Measurements from ENCODE around the gene RCOR3. TPM values are rescaled to one million over a fixed set of nuclear protein-coding genes. Genes with fewer than 3 reads are reported as not detected.
"Not testable (repeated sequence)": the region's sequence is repeated elsewhere in the genome, so short reads cannot be mapped to it uniquely, and the experiment has no call there.

Gene RCOR3
- total RNA-seq, 1 experiment from 2014 or later: 12.7 TPM

GRCh38 chr1:211217392-211217791 is 41.8 kb upstream of the RCOR3 start:
- intact Hi-C loops (cut with micrococcal nuclease): no loop called here
- no peak for TF ChIP-seq CTCF (conservative IDR thresholded peaks at IDR 0.05; ENCODE audit: low read depth, low read length)
- TF ChIP-seq EZH2phosphoT487 (IDR thresholded peaks at IDR 0.05; ENCODE audit: borderline replicate concordance, low read length): no peak
- no peak for TF ChIP-seq EZH2 (IDR thresholded peaks at IDR 0.05; ENCODE audit: low read length, unreplicated experiment)
- DNase-seq (no peak), ATAC-seq (no peak)
- H3K27me3 ChIP-seq (ENCODE audit: low read length): peaks cover 15% of the 10 kb centered on the region; the same call in 1 of the 2 replicates
- H3F3A ChIP-seq (ENCODE audit: low read length, unreplicated experiment): no peaks in the 10 kb centered on the region
- H3K9me3 ChIP-seq (ENCODE audit: low read length): no peaks in the 10 kb centered on the region
- POLR2A ChIA-PET (ENCODE audit: unreplicated experiment): interaction anchor here (0.5 kb wide), 1 partner anchor 17 kb away, joined by 3 read pairs; no protein-coding TSS in a partner anchor
- no peaks in the 10 kb centered on the region for H4K20me1 ChIP-seq (ENCODE audit: low read length)
- CTCF ChIA-PET: no interaction called here
- BruUV-seq (replicated peaks): no TSS peak
- H3K36me3 ChIP-seq (ENCODE audit: low read depth, low read length): no peaks in the 10 kb centered on the region
- no peak overlapping the region for H2AFZ ChIP-seq (ENCODE audit: low read length)
- no peak overlapping the region for H3K9ac ChIP-seq (ENCODE audit: low read length)
- no peaks in the 10 kb centered on the region for H3K79me2 ChIP-seq (ENCODE audit: low read length)
- H3K4me3 ChIP-seq (ENCODE audit: low read length): no peak overlapping the region
- H3K9me2 ChIP-seq (replicated peaks; ENCODE audit: low read length): no peaks in the 10 kb centered on the region
- no peaks in the 10 kb centered on the region for H3K4me1 ChIP-seq (ENCODE audit: insufficient read depth, low read length)
- H3K27ac ChIP-seq (ENCODE audit: low read length): no peak overlapping the region
- H3K4me2 ChIP-seq (ENCODE audit: low read length): no peak overlapping the region

GRCh38 chr1:211222469-211223234 is 36.5 kb upstream of the RCOR3 start:
- BruUV-seq (replicated peaks); H2AFZ ChIP-seq (ENCODE audit: low read length); DNase-seq; H4K20me1 ChIP-seq (ENCODE audit: low read length); H3K79me2 ChIP-seq (ENCODE audit: low read length); H3K9ac ChIP-seq (ENCODE audit: low read length); H3F3A ChIP-seq (ENCODE audit: low read length, unreplicated experiment); POLR2A ChIA-PET (ENCODE audit: unreplicated experiment); ATAC-seq; CTCF ChIA-PET; H3K36me3 ChIP-seq (ENCODE audit: low read depth, low read length); H3K9me2 ChIP-seq (replicated peaks; ENCODE audit: low read length); H3K27me3 ChIP-seq (ENCODE audit: low read length); H3K4me2 ChIP-seq (ENCODE audit: low read length); H3K4me1 ChIP-seq (ENCODE audit: insufficient read depth, low read length); H3K9me3 ChIP-seq (ENCODE audit: low read length); H3K4me3 ChIP-seq (ENCODE audit: low read length); intact Hi-C loops (cut with micrococcal nuclease); H3K27ac ChIP-seq (ENCODE audit: low read length): not testable (repeated sequence)

- intact Hi-C loops (cut with micrococcal nuclease); ATAC-seq; H3K9me2 ChIP-seq (replicated peaks; ENCODE audit: low read length); H2AFZ ChIP-seq (ENCODE audit: low read length); H3K9ac ChIP-seq (ENCODE audit: low read length); H3K4me3 ChIP-seq (ENCODE audit: low read length); H3K36me3 ChIP-seq (ENCODE audit: low read depth, low read length); DNase-seq; H3K4me1 ChIP-seq (ENCODE audit: insufficient read depth, low read length); H3K4me2 ChIP-seq (ENCODE audit: low read length); CTCF ChIA-PET; H3F3A ChIP-seq (ENCODE audit: low read length, unreplicated experiment); H3K79me2 ChIP-seq (ENCODE audit: low read length); BruUV-seq (replicated peaks); H4K20me1 ChIP-seq (ENCODE audit: low read length); H3K9me3 ChIP-seq (ENCODE audit: low read length); POLR2A ChIA-PET (ENCODE audit: unreplicated experiment); H3K27me3 ChIP-seq (ENCODE audit: low read length); H3K27ac ChIP-seq (ENCODE audit: low read length): not testable (repeated sequence)
Observed at GRCh38 chr1:211228573-211229364, 30.4 kb upstream of the RCOR3 start.

Measured in PC-3 (cell line).